H1 (cell line): ENCODE results near the gene BORCS6. TPM values are rescaled to one million over a fixed set of nuclear protein-coding genes. Genes with fewer than 3 reads are reported as not detected.

Source experiments
- CREB1 ChIP-seq: IDR thresholded peaks from 2 replicates; pipeline ENCODE4 v1.6.1; 2012; ENCODE audit warnings: inconsistent platforms
- GABPA ChIP-seq: IDR thresholded peaks from 2 replicates; pipeline ENCODE4 v1.6.1; 2011; ENCODE audit warnings: mild to moderate bottlenecking, low read length, moderate library complexity, borderline replicate concordance; ENCODE audit not compliant: insufficient read depth
- KDM4A ChIP-seq: IDR thresholded peaks from one replicate; pipeline ENCODE4 v1.7.1; 2012; ENCODE audit warnings: low read depth, mild to moderate bottlenecking, moderate library complexity, low read length, inconsistent platforms; ENCODE audit not compliant: severe bottlenecking
- YY1 ChIP-seq: IDR thresholded peaks from 2 replicates; pipeline ENCODE4 v1.6.1; 2011; ENCODE audit warnings: low read depth, mild to moderate bottlenecking, low read length
- polyA plus RNA-seq, 7 experiments: library from polyadenylated mRNA; depleted of rRNA in 3 of 7; stranded (reverse) in 5 of 7; unstranded in 2 of 7; fragments of >200 nt in 5 of 7; fragments of 200-250 nt in 2 of 7; gene quantifications; 1 replicate in 5 of 7; 2 replicates in 1 of 7; 4 replicates in 1 of 7; pipeline versions ENCODE4 v1.2.1 to v1.2.3, GENCODE V29; 2011 to 2013; ENCODE audit warnings: missing spikeins in 2 of 7, mixed read lengths in 2 of 7
- total RNA-seq: library from RNA; stranded (reverse); fragmentation: NEBNext Ultra II Directional; extraction: Animal tissue kit (Norgen Biotek cat#: 25700); gene quantifications from 2 replicates; pipeline ENCODE4 v1.2.1, GENCODE V29; 2021
- TF ChIP-seq, protein P1 (sequence below): IDR thresholded peaks from 2 replicates; pipeline ENCODE4 v1.6.1; 2012; ENCODE audit warnings: inconsistent platforms
- TF ChIP-seq, protein P2 (sequence below): fragments of 300-600 bp; sonication (generic); IDR thresholded peaks from 2 replicates; pipeline ENCODE4 v1.7.1; 2012; ENCODE audit warnings: low read length, moderate library complexity, mild to moderate bottlenecking, inconsistent platforms; ENCODE audit not compliant: insufficient replicate concordance
- TF ChIP-seq, protein P3 (sequence below), 3 experiments: IDR thresholded peaks; 1 replicate in 2 of 3; 2 replicates in 1 of 3; pipeline versions ENCODE4 v1.5.1 to v1.6.1; 2011; ENCODE audit warnings: low read length in 3 of 3, mild to moderate bottlenecking in 3 of 3, inconsistent platforms in 2 of 3, low read depth in 1 of 3, moderate library complexity in 1 of 3; ENCODE audit not compliant: insufficient read depth in 1 of 3; ENCODE audit errors: control extremely low read depth in 1 of 3

BORCS6 gene
- total and polyA plus RNA-seq, 2 of the 8 experiments (the other 6 are each of a cell fraction or from before 2014, with no cell fraction given), result 3.3 to 3.6 TPM

DNA sequence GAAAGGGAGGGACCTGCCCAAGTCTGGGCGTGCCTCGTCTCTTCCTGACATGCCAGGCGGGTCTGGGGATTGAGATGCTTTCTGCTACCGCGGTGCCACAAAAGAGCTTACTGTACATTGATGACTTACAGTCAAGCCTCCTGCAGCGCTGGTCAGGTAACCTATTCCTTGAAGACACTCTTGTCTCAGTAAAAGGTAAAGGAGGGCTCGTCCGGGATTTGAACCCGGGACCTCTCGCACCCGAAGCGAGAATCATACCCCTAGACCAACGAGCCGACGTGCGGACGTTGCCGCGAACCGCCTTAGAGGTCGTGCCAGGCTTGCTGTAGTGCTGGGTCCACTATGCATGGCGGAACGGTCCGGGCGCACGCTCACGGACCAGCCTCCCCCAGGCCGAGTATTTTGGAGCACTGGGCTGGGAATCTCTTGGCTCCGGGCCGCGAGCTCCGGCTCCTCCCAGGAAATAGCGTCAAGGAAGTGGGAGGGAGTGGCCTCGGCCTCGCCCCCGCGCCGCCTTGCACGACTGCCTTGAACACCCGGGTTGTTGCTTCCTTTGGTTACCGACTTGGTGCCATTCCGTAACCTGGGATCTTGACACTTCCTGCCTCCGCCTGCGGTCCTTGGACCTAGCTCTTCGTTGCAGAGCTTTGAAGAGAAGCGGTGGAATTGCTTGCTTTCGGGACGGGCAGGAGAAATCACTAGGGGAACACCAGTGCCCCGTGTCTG, 32.8 kb upstream of the BORCS6 start (continued):
- TF ChIP-seq, protein P1, sequence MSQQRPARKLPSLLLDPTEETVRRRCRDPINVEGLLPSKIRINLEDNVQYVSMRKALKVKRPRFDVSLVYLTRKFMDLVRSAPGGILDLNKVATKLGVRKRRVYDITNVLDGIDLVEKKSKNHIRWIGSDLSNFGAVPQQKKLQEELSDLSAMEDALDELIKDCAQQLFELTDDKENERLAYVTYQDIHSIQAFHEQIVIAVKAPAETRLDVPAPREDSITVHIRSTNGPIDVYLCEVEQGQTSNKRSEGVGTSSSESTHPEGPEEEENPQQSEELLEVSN, result 0 out of 2 replicates have a peak, but pooled peaks have one; percentile 2
- TF ChIP-seq GABPA (no peak; the same call in 1 of the 2 replicates), CREB1 (peak; percentile 69), YY1 (peak; percentile 81), KDM4A (no peak)
- TF ChIP-seq, protein P2, sequence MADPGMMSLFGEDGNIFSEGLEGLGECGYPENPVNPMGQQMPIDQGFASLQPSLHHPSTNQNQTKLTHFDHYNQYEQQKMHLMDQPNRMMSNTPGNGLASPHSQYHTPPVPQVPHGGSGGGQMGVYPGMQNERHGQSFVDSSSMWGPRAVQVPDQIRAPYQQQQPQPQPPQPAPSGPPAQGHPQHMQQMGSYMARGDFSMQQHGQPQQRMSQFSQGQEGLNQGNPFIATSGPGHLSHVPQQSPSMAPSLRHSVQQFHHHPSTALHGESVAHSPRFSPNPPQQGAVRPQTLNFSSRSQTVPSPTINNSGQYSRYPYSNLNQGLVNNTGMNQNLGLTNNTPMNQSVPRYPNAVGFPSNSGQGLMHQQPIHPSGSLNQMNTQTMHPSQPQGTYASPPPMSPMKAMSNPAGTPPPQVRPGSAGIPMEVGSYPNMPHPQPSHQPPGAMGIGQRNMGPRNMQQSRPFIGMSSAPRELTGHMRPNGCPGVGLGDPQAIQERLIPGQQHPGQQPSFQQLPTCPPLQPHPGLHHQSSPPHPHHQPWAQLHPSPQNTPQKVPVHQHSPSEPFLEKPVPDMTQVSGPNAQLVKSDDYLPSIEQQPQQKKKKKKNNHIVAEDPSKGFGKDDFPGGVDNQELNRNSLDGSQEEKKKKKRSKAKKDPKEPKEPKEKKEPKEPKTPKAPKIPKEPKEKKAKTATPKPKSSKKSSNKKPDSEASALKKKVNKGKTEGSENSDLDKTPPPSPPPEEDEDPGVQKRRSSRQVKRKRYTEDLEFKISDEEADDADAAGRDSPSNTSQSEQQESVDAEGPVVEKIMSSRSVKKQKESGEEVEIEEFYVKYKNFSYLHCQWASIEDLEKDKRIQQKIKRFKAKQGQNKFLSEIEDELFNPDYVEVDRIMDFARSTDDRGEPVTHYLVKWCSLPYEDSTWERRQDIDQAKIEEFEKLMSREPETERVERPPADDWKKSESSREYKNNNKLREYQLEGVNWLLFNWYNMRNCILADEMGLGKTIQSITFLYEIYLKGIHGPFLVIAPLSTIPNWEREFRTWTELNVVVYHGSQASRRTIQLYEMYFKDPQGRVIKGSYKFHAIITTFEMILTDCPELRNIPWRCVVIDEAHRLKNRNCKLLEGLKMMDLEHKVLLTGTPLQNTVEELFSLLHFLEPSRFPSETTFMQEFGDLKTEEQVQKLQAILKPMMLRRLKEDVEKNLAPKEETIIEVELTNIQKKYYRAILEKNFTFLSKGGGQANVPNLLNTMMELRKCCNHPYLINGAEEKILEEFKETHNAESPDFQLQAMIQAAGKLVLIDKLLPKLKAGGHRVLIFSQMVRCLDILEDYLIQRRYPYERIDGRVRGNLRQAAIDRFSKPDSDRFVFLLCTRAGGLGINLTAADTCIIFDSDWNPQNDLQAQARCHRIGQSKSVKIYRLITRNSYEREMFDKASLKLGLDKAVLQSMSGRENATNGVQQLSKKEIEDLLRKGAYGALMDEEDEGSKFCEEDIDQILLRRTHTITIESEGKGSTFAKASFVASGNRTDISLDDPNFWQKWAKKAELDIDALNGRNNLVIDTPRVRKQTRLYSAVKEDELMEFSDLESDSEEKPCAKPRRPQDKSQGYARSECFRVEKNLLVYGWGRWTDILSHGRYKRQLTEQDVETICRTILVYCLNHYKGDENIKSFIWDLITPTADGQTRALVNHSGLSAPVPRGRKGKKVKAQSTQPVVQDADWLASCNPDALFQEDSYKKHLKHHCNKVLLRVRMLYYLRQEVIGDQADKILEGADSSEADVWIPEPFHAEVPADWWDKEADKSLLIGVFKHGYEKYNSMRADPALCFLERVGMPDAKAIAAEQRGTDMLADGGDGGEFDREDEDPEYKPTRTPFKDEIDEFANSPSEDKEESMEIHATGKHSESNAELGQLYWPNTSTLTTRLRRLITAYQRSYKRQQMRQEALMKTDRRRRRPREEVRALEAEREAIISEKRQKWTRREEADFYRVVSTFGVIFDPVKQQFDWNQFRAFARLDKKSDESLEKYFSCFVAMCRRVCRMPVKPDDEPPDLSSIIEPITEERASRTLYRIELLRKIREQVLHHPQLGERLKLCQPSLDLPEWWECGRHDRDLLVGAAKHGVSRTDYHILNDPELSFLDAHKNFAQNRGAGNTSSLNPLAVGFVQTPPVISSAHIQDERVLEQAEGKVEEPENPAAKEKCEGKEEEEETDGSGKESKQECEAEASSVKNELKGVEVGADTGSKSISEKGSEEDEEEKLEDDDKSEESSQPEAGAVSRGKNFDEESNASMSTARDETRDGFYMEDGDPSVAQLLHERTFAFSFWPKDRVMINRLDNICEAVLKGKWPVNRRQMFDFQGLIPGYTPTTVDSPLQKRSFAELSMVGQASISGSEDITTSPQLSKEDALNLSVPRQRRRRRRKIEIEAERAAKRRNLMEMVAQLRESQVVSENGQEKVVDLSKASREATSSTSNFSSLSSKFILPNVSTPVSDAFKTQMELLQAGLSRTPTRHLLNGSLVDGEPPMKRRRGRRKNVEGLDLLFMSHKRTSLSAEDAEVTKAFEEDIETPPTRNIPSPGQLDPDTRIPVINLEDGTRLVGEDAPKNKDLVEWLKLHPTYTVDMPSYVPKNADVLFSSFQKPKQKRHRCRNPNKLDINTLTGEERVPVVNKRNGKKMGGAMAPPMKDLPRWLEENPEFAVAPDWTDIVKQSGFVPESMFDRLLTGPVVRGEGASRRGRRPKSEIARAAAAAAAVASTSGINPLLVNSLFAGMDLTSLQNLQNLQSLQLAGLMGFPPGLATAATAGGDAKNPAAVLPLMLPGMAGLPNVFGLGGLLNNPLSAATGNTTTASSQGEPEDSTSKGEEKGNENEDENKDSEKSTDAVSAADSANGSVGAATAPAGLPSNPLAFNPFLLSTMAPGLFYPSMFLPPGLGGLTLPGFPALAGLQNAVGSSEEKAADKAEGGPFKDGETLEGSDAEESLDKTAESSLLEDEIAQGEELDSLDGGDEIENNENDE, result no peak
- TF ChIP-seq, protein P3, sequence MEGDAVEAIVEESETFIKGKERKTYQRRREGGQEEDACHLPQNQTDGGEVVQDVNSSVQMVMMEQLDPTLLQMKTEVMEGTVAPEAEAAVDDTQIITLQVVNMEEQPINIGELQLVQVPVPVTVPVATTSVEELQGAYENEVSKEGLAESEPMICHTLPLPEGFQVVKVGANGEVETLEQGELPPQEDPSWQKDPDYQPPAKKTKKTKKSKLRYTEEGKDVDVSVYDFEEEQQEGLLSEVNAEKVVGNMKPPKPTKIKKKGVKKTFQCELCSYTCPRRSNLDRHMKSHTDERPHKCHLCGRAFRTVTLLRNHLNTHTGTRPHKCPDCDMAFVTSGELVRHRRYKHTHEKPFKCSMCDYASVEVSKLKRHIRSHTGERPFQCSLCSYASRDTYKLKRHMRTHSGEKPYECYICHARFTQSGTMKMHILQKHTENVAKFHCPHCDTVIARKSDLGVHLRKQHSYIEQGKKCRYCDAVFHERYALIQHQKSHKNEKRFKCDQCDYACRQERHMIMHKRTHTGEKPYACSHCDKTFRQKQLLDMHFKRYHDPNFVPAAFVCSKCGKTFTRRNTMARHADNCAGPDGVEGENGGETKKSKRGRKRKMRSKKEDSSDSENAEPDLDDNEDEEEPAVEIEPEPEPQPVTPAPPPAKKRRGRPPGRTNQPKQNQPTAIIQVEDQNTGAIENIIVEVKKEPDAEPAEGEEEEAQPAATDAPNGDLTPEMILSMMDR (IDR thresholded peaks at IDR 0.05; ENCODE audit: control extremely low read depth in 1 of 3, insufficient read depth in 1 of 3, low read depth in 1 of 3, low read length in 3 of 3), result no peak
